Caco-2 (cell line): Measurements from ENCODE around the gene SLC38A8. TPM values are rescaled to one million over a fixed set of nuclear protein-coding genes. Genes with fewer than 3 reads are reported as not detected.

Experiments used
- BruUV-seq: library from RNA; stranded (reverse); fragments of 400-500 nt; replicated peaks from 2 replicates; lab custom pipeline; 2021; lab: Mats Ljungman, UMichigan
- CTCF ChIA-PET: fragments of 300-600 bp; sonication (Branson Sonifier 250); formaldehyde crosslinking; loops from one replicate; lab custom pipeline; 2022; ENCODE audit warnings: antibody characterized with exemption; lab: Charles Lee
- POLR2A ChIA-PET: fragments of 300-600 bp; sonication (Branson Sonifier 250); formaldehyde crosslinking; loops from one replicate; lab custom pipeline; 2022; ENCODE audit warnings: antibody characterized with exemption; lab: Charles Lee
- DNase-seq, 2 experiments: peaks; one replicate each; pipeline versions ENCODE4 v3.0.0 to v3.0.0-alpha.2; 2020 to 2022
- H3K27me3 ChIP-seq: replicated peaks from 2 replicates; pipeline ENCODE4 v1.6.0; 2011; ENCODE audit warnings: low read length; ENCODE audit not compliant: control insufficient read depth, insufficient read depth
- H3K36me3 ChIP-seq: 2 replicates; pipeline ENCODE4 v1.5.1; 2011; ENCODE audit warnings: low read length; ENCODE audit not compliant: control insufficient read depth, insufficient read depth
- H3K4me1 ChIP-seq: fragments of 250-450 bp; sonication (Bioruptor Pico); 2 replicates; pipeline ENCODE4 v1.5.1; 2020; ENCODE audit warnings: mild to moderate bottlenecking
- H3K4me3 ChIP-seq: 2 replicates; pipeline ENCODE4 v1.5.1; 2011; ENCODE audit warnings: low read depth, mild to moderate bottlenecking, control low read depth, low read length
- H3K9me3 ChIP-seq: fragments of 250-450 bp; sonication (Bioruptor Pico); 2 replicates; pipeline ENCODE4 v1.5.1; 2020; ENCODE audit warnings: mild to moderate bottlenecking, moderate library complexity
- H3K27ac Mint-ChIP-seq: one replicate; pipeline ENCODE4 v1.8.0; 2022; ENCODE audit warnings: mixed read lengths; ENCODE audit not compliant: unreplicated experiment
- H3K27me3 Mint-ChIP-seq: one replicate; pipeline ENCODE4 v1.8.0; 2022; ENCODE audit warnings: mixed read lengths; ENCODE audit not compliant: insufficient read depth, unreplicated experiment
- H3K36me3 Mint-ChIP-seq: one replicate; pipeline ENCODE4 v1.8.0; 2022; ENCODE audit warnings: mild to moderate bottlenecking, mixed read lengths; ENCODE audit not compliant: insufficient read depth, unreplicated experiment
- H3K4me1 Mint-ChIP-seq: one replicate; pipeline ENCODE4 v1.8.0; 2022; ENCODE audit warnings: low read depth, mixed read lengths; ENCODE audit not compliant: unreplicated experiment
- H3K4me3 Mint-ChIP-seq: one replicate; pipeline ENCODE4 v1.8.0; 2022; ENCODE audit warnings: mild to moderate bottlenecking, moderate library complexity, mixed read lengths; ENCODE audit not compliant: unreplicated experiment
- H3K9me3 Mint-ChIP-seq: one replicate; pipeline ENCODE4 v1.8.0; 2022; ENCODE audit warnings: mixed read lengths; ENCODE audit not compliant: unreplicated experiment
- intact Hi-C: fragments of 100-400 bp; cut with micrococcal nuclease; formaldehyde crosslinking; loops from one replicate; pipeline ENCODE4 v1.10.0; 2022; ENCODE audit not compliant: unreplicated experiment
- total RNA-seq: library from RNA; stranded (reverse); gene quantifications from 2 replicates; pipeline ENCODE4 v1.2.3, GENCODE V29; 2022
- TF ChIP-seq, protein P1 (sequence below), 2 experiments: fragments of 200-600 bp in 1 of 2; IDR thresholded peaks; 1 replicate in 1 of 2; 2 replicates in 1 of 2; pipeline versions ENCODE4 v1.5.1 to v1.8.0; 2011 to 2022; ENCODE audit warnings: antibody characterized with exemption in 1 of 2, control low read depth in 1 of 2, inconsistent platforms in 1 of 2, low read depth in 1 of 2, low read length in 1 of 2, mild to moderate bottlenecking in 1 of 2, moderate library complexity in 1 of 2; ENCODE audit not compliant: insufficient read depth in 1 of 2, severe bottlenecking in 1 of 2, unreplicated experiment in 1 of 2

SLC38A8 gene
- total RNA-seq, 1 experiment from 2014 or later: 0.79 TPM

DNA sequence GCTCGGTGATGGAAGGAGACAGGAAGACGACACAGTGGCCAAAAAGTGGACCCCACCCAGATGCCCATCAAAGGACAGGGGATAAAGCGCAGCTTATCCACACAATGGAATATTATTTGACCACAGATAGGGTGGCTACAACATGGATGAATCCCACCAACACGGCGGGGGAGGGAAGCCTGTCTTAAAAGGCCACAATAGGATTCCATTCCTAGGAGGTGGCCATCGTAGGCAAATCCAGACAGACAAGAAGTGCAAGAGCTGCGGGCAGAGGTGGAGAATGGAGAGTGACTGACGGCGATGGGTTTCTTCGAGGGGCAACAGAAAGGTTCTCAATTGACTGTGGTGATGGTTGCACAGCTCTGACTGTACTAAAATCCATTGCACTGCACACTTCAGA is 16.0 kb downstream of the SLC38A8 start:
- BruUV-seq: no TSS peak
- TF ChIP-seq, protein P1, sequence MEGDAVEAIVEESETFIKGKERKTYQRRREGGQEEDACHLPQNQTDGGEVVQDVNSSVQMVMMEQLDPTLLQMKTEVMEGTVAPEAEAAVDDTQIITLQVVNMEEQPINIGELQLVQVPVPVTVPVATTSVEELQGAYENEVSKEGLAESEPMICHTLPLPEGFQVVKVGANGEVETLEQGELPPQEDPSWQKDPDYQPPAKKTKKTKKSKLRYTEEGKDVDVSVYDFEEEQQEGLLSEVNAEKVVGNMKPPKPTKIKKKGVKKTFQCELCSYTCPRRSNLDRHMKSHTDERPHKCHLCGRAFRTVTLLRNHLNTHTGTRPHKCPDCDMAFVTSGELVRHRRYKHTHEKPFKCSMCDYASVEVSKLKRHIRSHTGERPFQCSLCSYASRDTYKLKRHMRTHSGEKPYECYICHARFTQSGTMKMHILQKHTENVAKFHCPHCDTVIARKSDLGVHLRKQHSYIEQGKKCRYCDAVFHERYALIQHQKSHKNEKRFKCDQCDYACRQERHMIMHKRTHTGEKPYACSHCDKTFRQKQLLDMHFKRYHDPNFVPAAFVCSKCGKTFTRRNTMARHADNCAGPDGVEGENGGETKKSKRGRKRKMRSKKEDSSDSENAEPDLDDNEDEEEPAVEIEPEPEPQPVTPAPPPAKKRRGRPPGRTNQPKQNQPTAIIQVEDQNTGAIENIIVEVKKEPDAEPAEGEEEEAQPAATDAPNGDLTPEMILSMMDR (IDR thresholded peaks at IDR 0.05; ENCODE audit: insufficient read depth in 1 of 2, low read depth in 1 of 2, low read length in 1 of 2, severe bottlenecking in 1 of 2, unreplicated experiment in 1 of 2): no peak
- intact Hi-C loops: no loop called here
- H3K4me3 ChIP-seq: no peak overlapping the region
- no peaks in the 10 kb centered on the region for H3K36me3 ChIP-seq
- H3K27me3 ChIP-seq: no peaks in the 10 kb centered on the region
- no peak overlapping the region for H3K4me3 Mint-ChIP-seq
- POLR2A ChIA-PET: no interaction called here
- H3K9me3 Mint-ChIP-seq: peaks cover 4% of the 10 kb centered on the region
- H3K4me1 Mint-ChIP-seq: no peaks in the 10 kb centered on the region
- peaks cover 3% of the 10 kb centered on the region for H3K9me3 ChIP-seq
- H3K27me3 Mint-ChIP-seq: peaks cover 9% of the 10 kb centered on the region
- no peak for DNase-seq
- peaks cover 7% of the 10 kb centered on the region for H3K4me1 ChIP-seq
- CTCF ChIA-PET: no interaction called here
- no peak overlapping the region for H3K27ac Mint-ChIP-seq
- no peaks in the 10 kb centered on the region for H3K36me3 Mint-ChIP-seq

DNA sequence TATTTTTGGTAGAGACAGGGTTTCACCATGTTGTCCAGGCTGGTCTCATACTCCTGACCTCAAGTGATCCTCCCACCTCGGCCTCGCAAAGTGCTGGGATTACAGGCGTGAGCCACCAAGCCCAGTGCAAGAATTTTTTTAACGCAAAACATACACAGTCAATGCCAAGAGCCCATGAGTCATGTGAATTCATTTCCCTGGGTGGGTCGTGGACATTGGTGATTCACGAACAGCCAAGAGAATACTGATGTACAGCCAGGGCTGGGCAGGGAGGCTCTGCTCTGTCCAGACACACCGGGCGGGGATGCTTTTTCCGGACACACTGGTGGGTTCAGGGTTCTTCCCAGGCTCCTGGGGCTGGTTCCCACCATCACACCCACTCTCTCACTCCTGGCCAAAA is 17.7 kb downstream of the SLC38A8 start:
- intact Hi-C loops: no loop called here
- H3K4me1 ChIP-seq: peaks cover 7% of the 10 kb centered on the region
- H3K36me3 Mint-ChIP-seq: no peaks in the 10 kb centered on the region
- ChIA-PET CTCF (no interaction called here), POLR2A (no interaction called here)
- no peaks in the 10 kb centered on the region for H3K27me3 Mint-ChIP-seq
- H3K27ac Mint-ChIP-seq: no peak overlapping the region
- no peaks in the 10 kb centered on the region for H3K27me3 ChIP-seq
- TF ChIP-seq, protein P1 (IDR thresholded peaks at IDR 0.05; ENCODE audit: insufficient read depth in 1 of 2, low read depth in 1 of 2, low read length in 1 of 2, severe bottlenecking in 1 of 2, unreplicated experiment in 1 of 2): no peak
- H3K36me3 ChIP-seq: no peaks in the 10 kb centered on the region
- H3K4me3 ChIP-seq: no peak overlapping the region
- peaks cover 11% of the 10 kb centered on the region for H3K9me3 ChIP-seq
- H3K9me3 Mint-ChIP-seq: peaks cover 18% of the 10 kb centered on the region
- no TSS peak for BruUV-seq
- no peak overlapping the region for H3K4me3 Mint-ChIP-seq
- DNase-seq: no peak
- H3K4me1 Mint-ChIP-seq: no peaks in the 10 kb centered on the region

GRCh38 chr16:84022644-84023043 is 20.0 kb downstream of the SLC38A8 start:
- Histone ChIP-seq H3K27me3 (no peaks in the 10 kb centered on the region), H3K36me3 (no peaks in the 10 kb centered on the region), H3K4me1 (peaks cover 7% of the 10 kb centered on the region), H3K9me3 (peaks cover 18% of the 10 kb centered on the region), H3K4me3 (no peak overlapping the region)
- DNase-seq: no peak
- BruUV-seq: no TSS peak
- POLR2A ChIA-PET: no interaction called here
- no peaks in the 10 kb centered on the region for H3K4me1 Mint-ChIP-seq
- H3K9me3 Mint-ChIP-seq: peaks cover 36% of the 10 kb centered on the region
- intact Hi-C loops: no loop called here
- no peak overlapping the region for H3K27ac Mint-ChIP-seq
- no peaks in the 10 kb centered on the region for H3K36me3 Mint-ChIP-seq
- H3K4me3 Mint-ChIP-seq: no peak overlapping the region
- TF ChIP-seq, protein P1 (IDR thresholded peaks at IDR 0.05; ENCODE audit: insufficient read depth in 1 of 2, low read depth in 1 of 2, low read length in 1 of 2, severe bottlenecking in 1 of 2, unreplicated experiment in 1 of 2): no peak
- no peaks in the 10 kb centered on the region for H3K27me3 Mint-ChIP-seq
- CTCF ChIA-PET: no interaction called here
